ENCODE results near the gene ROPN1L.

DNA sequence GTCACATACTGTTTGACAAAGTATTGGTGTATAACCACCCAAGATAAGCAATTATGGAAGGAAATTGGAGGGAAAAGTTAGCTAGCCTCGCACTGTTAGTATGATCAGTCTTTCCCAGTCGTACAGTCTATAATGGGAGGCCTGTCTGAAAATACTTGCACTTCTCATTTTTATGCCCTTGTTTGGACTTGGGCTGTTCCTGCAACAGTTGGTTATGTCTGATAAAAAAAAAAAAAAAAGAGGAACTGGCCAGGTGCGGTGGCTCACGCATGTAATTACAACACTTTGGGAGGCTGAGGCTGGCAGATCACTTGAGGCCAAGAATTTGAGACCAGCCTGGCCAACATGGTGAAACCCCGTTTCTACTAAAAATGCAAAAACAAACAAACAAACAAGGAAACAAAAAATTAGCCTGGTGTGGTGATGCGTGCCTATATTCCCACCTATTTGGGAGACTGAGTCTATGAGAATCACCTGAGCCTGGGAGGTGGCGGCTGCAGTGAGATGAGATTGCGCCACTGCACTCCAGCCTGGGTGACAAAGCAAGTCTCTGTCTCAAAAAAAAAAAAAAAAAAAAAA lies 63.9 kb downstream of the ROPN1L start:
- TF ChIP-seq, protein P1, sequence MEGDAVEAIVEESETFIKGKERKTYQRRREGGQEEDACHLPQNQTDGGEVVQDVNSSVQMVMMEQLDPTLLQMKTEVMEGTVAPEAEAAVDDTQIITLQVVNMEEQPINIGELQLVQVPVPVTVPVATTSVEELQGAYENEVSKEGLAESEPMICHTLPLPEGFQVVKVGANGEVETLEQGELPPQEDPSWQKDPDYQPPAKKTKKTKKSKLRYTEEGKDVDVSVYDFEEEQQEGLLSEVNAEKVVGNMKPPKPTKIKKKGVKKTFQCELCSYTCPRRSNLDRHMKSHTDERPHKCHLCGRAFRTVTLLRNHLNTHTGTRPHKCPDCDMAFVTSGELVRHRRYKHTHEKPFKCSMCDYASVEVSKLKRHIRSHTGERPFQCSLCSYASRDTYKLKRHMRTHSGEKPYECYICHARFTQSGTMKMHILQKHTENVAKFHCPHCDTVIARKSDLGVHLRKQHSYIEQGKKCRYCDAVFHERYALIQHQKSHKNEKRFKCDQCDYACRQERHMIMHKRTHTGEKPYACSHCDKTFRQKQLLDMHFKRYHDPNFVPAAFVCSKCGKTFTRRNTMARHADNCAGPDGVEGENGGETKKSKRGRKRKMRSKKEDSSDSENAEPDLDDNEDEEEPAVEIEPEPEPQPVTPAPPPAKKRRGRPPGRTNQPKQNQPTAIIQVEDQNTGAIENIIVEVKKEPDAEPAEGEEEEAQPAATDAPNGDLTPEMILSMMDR (conservative IDR thresholded peaks at IDR 0.05; ENCODE audit: low read length): no peak
- TF ChIP-seq EZH2phosphoT487 (IDR thresholded peaks at IDR 0.05; ENCODE audit: borderline replicate concordance): no peak
